EH (cell line): Measurements from ENCODE around the gene PGM1.

Experiments used
- DNase-seq: peaks from one replicate; pipeline ENCODE4 v3.0.0-alpha.2; 2015; ENCODE audit warnings: low read depth

Gene PGM1

DNA sequence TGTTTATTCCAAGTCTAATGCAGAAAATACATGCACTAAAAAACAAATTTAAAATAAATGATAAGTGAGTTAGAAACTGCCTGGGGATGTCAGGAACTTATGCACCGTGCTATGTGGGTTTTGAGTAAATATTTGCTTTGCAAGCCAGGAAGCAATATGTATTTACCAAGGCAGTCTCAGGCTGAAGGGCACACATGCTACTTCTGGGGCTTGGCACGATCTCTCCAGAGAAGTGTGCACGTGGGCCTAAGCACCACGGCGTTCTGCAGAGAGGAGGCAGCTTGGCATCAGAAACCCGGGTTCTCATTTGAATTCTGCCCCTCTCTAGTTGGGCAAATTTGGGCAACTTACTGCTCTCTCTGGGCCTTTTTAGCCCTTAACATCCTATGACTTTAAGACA is 108.0 kb downstream of the PGM1 start:
- DNase-seq: no peak

DNA sequence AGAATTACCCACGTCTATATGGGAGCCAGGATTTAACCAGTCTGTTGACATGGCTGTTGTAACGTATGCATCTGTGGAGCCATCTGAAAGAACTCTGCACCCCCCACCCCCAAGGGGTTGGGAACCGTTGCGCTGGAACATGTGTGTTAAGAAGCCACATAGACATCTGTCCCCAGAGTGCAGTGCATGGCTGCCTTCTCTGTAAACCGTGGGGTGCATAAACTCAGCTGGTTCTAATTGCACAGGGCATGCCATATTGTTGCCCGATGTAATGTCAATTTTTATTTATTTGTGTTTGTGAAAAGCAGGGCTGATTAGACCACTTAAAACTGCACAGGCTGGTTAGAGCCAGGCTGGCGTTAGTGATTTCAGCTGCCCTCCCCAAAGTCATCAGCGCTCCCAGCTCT is 110.5 kb downstream of the PGM1 start:
- DNase-seq: no peak

DNA sequence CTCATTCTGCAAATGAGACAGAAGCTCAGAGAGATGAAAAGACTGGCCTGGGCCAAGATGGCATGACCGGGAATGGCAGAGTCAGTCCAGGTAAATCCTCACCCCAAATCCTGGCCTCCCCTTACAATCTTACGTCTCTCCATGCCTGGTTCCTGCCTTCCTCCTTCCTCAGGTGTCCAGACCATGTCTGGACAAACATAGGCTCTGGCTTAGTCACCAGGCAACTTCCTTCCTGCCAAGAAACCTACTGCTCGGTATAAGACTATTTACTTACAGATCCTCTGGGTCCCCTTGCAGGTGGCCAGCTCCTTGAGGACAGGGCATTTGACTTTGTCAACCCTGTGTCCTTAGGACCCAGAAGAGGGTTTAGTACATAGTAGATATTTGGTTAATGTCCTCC is 111.2 kb downstream of the PGM1 start:
- DNase-seq: no peak

DNA sequence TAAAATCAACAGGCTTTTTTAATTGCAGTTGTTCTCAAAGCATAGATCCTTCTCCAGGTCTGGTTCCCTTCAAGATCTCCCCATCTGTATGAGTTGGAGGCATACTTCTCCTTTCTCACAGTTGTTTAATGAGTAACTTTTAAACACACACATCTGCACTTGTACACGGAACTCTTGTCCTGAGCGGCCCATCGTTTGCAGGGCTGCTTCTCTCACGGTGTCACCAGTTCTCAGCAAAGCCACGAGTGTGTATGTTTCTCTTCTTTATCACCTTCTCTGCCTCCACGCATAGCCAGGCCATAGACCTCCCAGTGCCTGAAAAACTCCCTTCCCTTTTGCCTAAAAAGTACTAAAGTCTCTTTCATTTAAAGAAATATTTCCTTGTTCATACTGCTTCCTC is 111.9 kb downstream of the PGM1 start:
- no peak for DNase-seq

DNA sequence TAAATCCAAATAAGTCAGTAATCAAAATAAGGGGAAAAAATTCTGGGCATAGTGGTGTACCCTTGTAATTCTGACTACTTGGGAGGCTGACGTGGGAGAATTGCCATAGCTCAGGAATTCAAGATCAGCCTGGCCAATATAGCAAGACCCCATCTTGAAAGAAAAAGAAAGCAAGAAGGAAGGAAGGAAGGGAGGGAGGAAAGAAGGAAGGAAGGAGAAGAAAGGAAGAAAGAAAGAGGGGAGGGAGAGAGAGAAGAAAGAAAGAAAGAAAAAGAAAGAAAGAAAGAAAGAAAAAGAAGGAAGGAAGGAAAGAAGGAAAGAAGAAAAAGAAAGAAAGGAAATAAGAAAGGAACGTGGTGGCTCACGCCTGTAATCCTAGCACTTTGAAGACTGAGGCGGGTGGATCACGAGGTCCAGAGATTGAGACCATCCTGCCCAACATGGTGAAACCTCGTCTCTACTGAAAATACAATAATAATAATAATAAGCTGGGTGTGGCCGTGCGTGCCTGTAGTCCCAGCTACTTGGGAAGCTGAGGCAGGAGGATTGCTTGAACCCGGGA is 116.1 kb downstream of the PGM1 start:
- DNase-seq: no peak
